Measurements from ENCODE around the gene HBZ. TPM values are rescaled to one million over a fixed set of nuclear protein-coding genes. Genes with fewer than 3 reads are reported as not detected.
"Not testable (repeated sequence)": the region's sequence is repeated elsewhere in the genome, so short reads cannot be mapped to it uniquely, and the experiment has no call there.

HBZ gene
- polyA plus RNA-seq, 3 donors = 0.98 to 3.1 (median 1.1) TPM

- DNase-seq (ENCODE audit: low read depth in 3 of 3, low spot score in 2 of 3) = no peak
These were observed 25.0 kb downstream of the HBZ start for GRCh38 chr16:177394-177822.

GRCh38 chr16:177981-178667 is 25.7 kb downstream of the HBZ start:
- DNase-seq (ENCODE audit: low read depth in 3 of 3, low spot score in 2 of 3) = no peak

GRCh38 chr16:178668-179015 is 26.2 kb downstream of the HBZ start:
- DNase-seq (ENCODE audit: low read depth in 3 of 3, low spot score in 2 of 3) = no peak

GRCh38 chr16:179211-180092 is 27.0 kb downstream of the HBZ start:
- no peak for DNase-seq (ENCODE audit: low read depth in 3 of 3, low spot score in 2 of 3)

GRCh38 chr16:180101-180675 is 27.7 kb downstream of the HBZ start, which contains the start of gene HBQ1:
TSS of gene HBQ1 (plus strand) at chr16:180459. CDS start at chr16:180487, 28 bp downstream.
- DNase-seq (ENCODE audit: low read depth in 3 of 3, low spot score in 2 of 3) = no peak

- no peak for DNase-seq (ENCODE audit: low read depth in 3 of 3, low spot score in 2 of 3)
These were observed 28.5 kb downstream of the HBZ start for GRCh38 chr16:180681-181564.

GRCh38 chr16:181565-182021 is 29.1 kb downstream of the HBZ start:
- DNase-seq (ENCODE audit: low read depth in 3 of 3, low spot score in 2 of 3) = no peak

GRCh38 chr16:183005-183404 is 30.6 kb downstream of the HBZ start:
- no peak for DNase-seq (ENCODE audit: low read depth in 3 of 3, low spot score in 2 of 3)

- no peak for DNase-seq (ENCODE audit: low read depth in 3 of 3, low spot score in 2 of 3)
These were observed 32.8 kb downstream of the HBZ start for GRCh38 chr16:185213-185612.

GRCh38 chr16:185691-186090 is 33.2 kb downstream of the HBZ start:
- no peak for DNase-seq (ENCODE audit: low read depth in 3 of 3, low spot score in 2 of 3)

- no peak for DNase-seq (ENCODE audit: low read depth in 3 of 3, low spot score in 2 of 3)
These were observed 34.9 kb downstream of the HBZ start for GRCh38 chr16:187330-187729.

- no peak for DNase-seq (ENCODE audit: low read depth in 3 of 3, low spot score in 2 of 3)
These were observed 36.2 kb downstream of the HBZ start for GRCh38 chr16:188674-189073.

GRCh38 chr16:189604-190186 is 37.3 kb downstream of the HBZ start:
- DNase-seq (ENCODE audit: low read depth in 3 of 3, low spot score in 2 of 3) = no peak

- no peak for DNase-seq (ENCODE audit: low read depth in 3 of 3, low spot score in 2 of 3)
These were observed 39.4 kb downstream of the HBZ start for GRCh38 chr16:191831-192230.

GRCh38 chr16:192686-193085 is 40.2 kb downstream of the HBZ start:
- DNase-seq (ENCODE audit: low read depth in 3 of 3, low spot score in 2 of 3) = no peak

GRCh38 chr16:193441-193840 is 41.0 kb downstream of the HBZ start:
- no peak for DNase-seq (ENCODE audit: low read depth in 3 of 3, low spot score in 2 of 3)

- no peak for DNase-seq (ENCODE audit: low read depth in 3 of 3, low spot score in 2 of 3)
These were observed 42.1 kb downstream of the HBZ start for GRCh38 chr16:194516-194915.

- no peak for DNase-seq (ENCODE audit: low read depth in 3 of 3, low spot score in 2 of 3)
These were observed 47.9 kb downstream of the HBZ start for GRCh38 chr16:200388-200787.

- no peak for DNase-seq (ENCODE audit: low read depth in 3 of 3, low spot score in 2 of 3)
These were observed 50.8 kb downstream of the HBZ start for GRCh38 chr16:203246-203645.

GRCh38 chr16:204046-204445 is 51.6 kb downstream of the HBZ start:
- not testable (repeated sequence) for DNase-seq (ENCODE audit: low read depth in 3 of 3, low spot score in 2 of 3)

Measured in right renal cortex interstitium (tissue), 3 donors.